H1 (cell line): ENCODE results near the gene ARRB1. TPM values are rescaled to one million over a fixed set of nuclear protein-coding genes. Genes with fewer than 3 reads are reported as not detected.

Experiments
- NANOG ChIP-seq: IDR thresholded peaks from 2 replicates; pipeline ENCODE4 v1.6.1; 2011; ENCODE audit warnings: low read length, low read depth, mild to moderate bottlenecking, inconsistent platforms; ENCODE audit not compliant: insufficient read depth, poor library complexity, severe bottlenecking
- polyA plus RNA-seq, 7 experiments: library from polyadenylated mRNA; depleted of rRNA in 3 of 7; stranded (reverse) in 5 of 7; unstranded in 2 of 7; fragments of >200 nt in 5 of 7; fragments of 200-250 nt in 2 of 7; gene quantifications; 1 replicate in 5 of 7; 2 replicates in 1 of 7; 4 replicates in 1 of 7; pipeline versions ENCODE4 v1.2.1 to v1.2.3, GENCODE V29; 2011 to 2013; ENCODE audit warnings: missing spikeins in 2 of 7, mixed read lengths in 2 of 7
- total RNA-seq: library from RNA; stranded (reverse); fragmentation: NEBNext Ultra II Directional; extraction: Animal tissue kit (Norgen Biotek cat#: 25700); gene quantifications from 2 replicates; pipeline ENCODE4 v1.2.1, GENCODE V29; 2021

ARRB1 gene
- total and polyA plus RNA-seq, 2 of the 8 experiments (the other 6 are each of a cell fraction or from before 2014, with no cell fraction given) = 9.4 to 31.8 TPM

- TF ChIP-seq NANOG = no peak
Observed at GRCh38 chr11:75389276-75389605, 37.8 kb upstream of the ARRB1 start (continued).
